Measurements from ENCODE around the gene HOXB8.
A peak's percentile ranks its signal among the peaks of the same experiment; 100 is the strongest.

Gene HOXB8

DNA sequence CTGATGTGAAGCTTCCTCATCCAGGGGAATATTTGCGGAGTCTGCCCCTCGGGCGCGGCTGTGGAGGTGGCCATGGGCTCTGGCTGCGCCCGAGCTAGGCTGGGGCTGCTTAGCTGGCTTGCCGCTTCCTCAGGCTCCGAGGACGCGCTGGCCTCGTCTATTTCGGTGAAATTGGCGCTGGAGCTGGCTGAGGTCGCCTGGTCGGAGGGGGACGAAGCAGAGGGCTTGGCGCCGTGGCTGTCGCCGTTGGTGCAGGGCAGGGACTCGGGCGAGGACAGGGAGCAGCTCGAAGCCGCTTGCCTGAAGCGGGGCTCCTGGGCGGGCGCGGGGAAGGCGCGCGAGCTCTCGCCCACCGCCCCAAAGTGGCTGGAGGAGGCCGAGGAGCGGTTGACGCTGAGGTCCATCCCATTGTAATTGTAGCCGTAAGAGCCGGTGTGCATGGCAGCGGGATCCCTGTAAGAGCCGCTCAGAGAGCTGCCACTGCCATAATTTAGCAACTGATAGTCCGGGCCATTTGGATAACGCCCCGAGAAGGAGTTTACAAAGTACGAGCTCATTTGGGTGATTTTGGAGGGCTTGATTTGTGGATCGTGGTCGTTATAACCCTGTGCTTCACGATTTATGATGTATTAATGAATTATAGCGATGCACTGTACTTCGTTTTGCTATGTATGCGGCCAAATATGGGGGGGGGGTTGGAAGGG is 21.8 kb downstream of the HOXB8 start, which contains the start of gene HOXB5:
TSS of gene HOXB5 (minus strand) at position 654 of the 704 bp plus-strand sequence. CDS start at position 557, 97 bp downstream.
- DNase-seq (no peak), ATAC-seq (no peak)
- Mint-ChIP-seq H3K9me3 (no peaks in the 10 kb centered on the region), H3K36me3 (ENCODE audit: low read depth) (no peaks in the 10 kb centered on the region), H3K4me1 (peaks cover 44% of the 10 kb centered on the region), H3K4me3 (peak within 1 kb of the TSS; percentile 75), H3K27me3 (peaks cover 84% of the 10 kb centered on the region), H3K27ac (no peak within 1 kb of the TSS)

DNA sequence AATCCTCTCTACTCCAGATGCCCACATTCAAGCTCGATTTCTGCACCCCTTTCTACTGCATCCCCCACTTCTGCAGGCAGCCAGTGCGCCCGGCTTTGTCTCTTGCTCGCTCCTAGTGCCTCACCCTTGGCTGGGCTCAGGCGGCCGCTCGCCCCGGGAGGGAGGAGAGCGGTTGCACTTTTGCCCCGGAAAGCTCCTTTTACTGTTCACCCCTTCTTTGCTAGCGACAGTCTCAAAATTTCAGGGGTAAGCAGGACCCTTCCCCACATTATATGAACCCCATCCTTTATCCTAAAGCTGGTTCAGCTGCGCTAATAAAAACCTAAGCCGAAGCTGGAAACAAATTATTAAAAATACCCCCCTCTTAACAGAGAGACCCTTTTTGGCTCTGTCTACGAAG is 22.5 kb downstream of the HOXB8 start:
- Mint-ChIP-seq H3K27ac (no peak overlapping the region), H3K9me3 (no peaks in the 10 kb centered on the region), H3K27me3 (peaks cover 85% of the 10 kb centered on the region), H3K36me3 (ENCODE audit: low read depth) (no peaks in the 10 kb centered on the region), H3K4me3 (peak overlapping the region; percentile 75), H3K4me1 (peaks cover 40% of the 10 kb centered on the region)
- peak; percentile 35 for DNase-seq
- ATAC-seq: no peak

DNA sequence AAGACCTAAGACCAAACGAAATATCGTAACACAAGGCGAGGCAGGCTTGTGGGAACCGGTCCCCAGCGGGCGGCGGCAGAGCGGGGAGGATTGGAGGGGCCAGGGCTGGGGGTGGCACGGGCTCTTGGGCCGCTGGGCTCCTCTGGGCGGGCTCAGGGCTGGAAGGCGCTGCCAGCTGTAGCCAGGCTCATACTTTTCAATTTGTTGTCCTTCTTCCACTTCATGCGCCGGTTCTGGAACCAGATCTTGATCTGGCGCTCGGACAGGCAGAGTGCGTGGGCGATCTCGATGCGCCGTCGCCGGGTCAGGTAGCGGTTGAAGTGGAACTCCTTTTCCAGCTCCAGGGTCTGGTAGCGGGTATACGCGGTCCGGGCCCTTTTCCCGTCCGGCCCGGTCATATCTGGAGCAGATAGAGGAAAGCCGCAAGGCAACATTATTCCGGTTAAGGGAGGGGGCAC is 23.0 kb downstream of the HOXB8 start:
- peaks cover 38% of the 10 kb centered on the region for H3K4me1 Mint-ChIP-seq
- ATAC-seq (no peak), DNase-seq (no peak)
- no peaks in the 10 kb centered on the region for H3K36me3 Mint-ChIP-seq (ENCODE audit: low read depth)
- H3K27me3 Mint-ChIP-seq: peaks cover 87% of the 10 kb centered on the region
- peak overlapping the region; percentile 75 for H3K4me3 Mint-ChIP-seq
- H3K9me3 Mint-ChIP-seq: no peaks in the 10 kb centered on the region
- no peak overlapping the region for H3K27ac Mint-ChIP-seq

DNA sequence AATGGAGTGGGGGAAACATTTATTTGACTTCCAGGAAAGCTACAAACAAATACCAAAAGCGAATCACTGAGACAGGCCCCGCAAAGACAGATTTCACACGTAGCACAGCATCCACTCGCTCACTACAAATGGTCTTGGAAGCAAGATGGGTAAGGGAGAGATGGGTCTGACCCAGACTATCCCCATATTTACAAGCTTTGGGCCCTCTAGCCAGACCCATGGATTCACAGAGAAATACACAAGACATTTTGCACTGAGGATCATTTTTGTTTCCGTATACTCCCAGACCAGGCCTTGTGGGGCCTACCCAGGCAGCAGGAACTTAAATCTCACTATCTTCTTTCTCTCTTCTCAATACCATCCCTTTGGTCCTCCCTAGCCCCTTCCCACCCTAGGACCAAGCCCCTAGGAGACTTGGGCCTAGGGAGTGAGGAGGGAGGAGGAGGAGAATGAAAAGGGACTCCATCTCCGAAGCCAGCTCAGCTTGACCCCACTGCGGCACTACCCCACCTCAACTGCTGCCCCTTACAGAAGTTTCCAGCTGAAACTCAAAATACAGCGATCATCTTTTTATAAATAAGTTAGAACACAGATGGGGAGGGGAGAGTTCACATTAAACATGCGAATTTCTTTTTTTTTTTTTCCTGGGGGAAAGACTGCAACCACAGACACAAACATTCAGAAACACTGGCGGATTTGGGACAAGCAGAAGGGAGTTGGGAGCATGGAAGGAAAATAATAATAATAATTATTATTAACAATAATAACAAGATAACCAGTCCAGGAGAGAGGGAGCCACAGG is 23.6 kb downstream of the HOXB8 start:
- Mint-ChIP-seq H3K27ac (no peak overlapping the region), H3K36me3 (ENCODE audit: low read depth) (no peaks in the 10 kb centered on the region), H3K9me3 (no peaks in the 10 kb centered on the region), H3K4me3 (peak overlapping the region; percentile 4), H3K4me1 (peaks cover 34% of the 10 kb centered on the region), H3K27me3 (peaks cover 87% of the 10 kb centered on the region)
- ATAC-seq: no peak
- DNase-seq: no peak

DNA sequence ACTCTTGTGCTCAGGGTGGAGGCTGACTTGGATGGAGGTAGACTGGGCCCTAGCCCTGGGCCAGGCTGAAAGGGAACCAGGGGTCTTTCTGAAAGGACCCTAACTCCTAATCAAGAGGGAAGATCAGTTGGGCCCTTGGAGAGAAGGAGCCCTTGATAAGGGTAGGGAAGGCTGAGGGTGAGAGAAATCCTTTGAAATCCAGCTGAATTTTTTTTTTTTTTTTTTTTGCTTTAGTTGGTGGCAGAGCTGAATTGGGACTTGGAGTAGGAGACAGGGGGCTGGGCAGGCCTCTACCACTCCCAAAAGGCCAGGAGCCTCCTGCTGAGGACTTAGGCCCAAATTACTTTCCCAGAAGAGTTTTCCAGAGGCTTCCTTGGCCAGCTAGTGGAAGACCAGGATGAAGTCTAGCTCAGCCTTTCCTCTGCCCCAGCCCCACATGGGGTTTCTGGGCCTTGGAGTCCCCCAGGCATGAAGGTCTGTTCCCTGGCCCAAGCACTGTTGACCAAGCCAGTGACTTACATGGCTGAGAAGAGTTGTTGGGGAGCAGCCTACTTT is 24.4 kb downstream of the HOXB8 start:
- Mint-ChIP-seq H3K27me3 (peaks cover 89% of the 10 kb centered on the region), H3K36me3 (ENCODE audit: low read depth) (no peaks in the 10 kb centered on the region), H3K4me1 (peaks cover 39% of the 10 kb centered on the region), H3K9me3 (no peaks in the 10 kb centered on the region), H3K4me3 (no peak overlapping the region), H3K27ac (no peak overlapping the region)
- DNase-seq: no peak
- ATAC-seq: no peak

DNA sequence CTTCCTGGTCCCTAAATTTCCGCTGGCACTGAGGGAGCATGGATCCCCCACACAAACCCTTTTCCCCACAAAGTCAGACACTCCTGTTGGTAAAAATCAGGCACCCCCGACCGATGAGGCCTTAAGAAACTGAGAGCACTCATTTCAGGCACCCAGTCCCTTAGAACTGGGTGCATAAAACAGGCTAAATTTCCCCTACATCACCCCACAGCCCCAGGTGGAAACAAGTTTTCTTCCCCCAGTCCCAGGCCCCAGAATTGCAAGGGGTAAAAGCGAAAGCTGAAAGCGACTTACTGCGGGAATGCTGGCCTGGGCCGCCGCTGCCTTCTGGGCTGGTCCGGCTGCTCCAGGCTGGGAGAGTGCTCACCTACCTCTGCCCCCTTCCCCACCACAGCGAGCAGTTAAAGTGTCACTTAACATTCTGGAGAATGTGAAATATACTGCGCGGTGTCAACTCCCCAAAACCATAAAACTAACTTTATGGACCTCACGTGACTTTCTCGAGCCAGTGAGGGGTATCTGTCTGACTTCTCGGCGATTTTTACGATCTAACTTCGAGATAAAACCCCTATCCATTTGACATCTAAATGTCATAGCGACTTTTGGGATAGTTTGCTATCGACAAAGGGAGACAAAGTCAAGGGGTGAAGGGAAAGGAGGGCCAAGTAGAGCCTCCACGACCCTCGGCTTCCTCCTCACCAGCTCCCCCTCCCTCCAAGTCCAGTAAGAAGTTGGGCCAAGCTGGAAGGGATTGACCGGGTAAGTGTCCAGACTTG is 25.1 kb downstream of the HOXB8 start, which contains the start of gene HOXB3:
TSS of gene HOXB3 (minus strand) at position 411 of the 776 bp plus-strand sequence. CDS start 37,767 bp downstream, outside the sequence.
- H3K36me3 Mint-ChIP-seq (ENCODE audit: low read depth): no peaks in the 10 kb centered on the region
- no peaks in the 10 kb centered on the region for H3K9me3 Mint-ChIP-seq
- no peak for ATAC-seq
- H3K27me3 Mint-ChIP-seq: peaks cover 89% of the 10 kb centered on the region
- H3K4me1 Mint-ChIP-seq: peaks cover 42% of the 10 kb centered on the region
- H3K4me3 Mint-ChIP-seq: peak within 1 kb of the TSS; percentile 39
- no peak within 1 kb of the TSS for H3K27ac Mint-ChIP-seq
- DNase-seq: no peak

DNA sequence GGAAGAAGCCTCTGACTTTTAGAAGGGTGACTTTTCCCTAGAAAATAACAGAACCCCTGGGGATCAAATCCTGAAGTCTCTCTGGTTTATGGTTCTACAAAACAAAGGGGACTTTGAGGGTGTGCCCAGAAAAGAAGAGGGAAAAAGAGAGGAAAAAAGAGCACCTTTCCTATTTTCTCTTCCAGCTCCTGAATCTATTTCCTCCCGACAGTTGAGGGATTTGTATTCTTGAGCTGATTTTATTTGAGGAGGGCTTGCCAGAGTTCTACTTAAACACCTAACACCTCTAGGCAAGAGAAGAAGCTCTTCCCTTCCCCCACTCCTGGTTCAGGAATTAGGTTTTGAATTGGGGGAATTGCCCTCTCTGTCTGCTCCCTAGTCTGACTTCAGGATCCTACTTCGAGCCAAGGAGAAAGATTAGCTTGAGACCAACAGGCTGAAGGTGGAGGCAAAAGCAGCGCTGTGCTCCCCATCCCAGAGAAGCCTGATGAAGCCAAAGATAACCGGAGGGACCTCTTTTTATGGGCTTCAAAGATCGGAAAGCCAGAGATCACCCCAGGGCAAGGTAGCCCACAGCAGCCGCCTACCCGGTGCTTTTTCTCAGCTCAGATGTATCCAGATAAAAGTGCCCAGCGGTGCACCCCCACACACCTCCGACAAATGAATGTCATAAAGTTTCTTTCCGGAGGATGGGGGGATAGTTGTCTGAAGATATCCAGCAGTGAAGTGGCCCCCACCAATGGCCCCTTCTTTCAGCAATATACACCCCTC is 25.8 kb downstream of the HOXB8 start:
- H3K27ac Mint-ChIP-seq: no peak overlapping the region
- ATAC-seq (no peak), DNase-seq (no peak)
- H3K4me3 Mint-ChIP-seq: peak overlapping the region; percentile 39
- H3K36me3 Mint-ChIP-seq (ENCODE audit: low read depth): no peaks in the 10 kb centered on the region
- peaks cover 44% of the 10 kb centered on the region for H3K4me1 Mint-ChIP-seq
- peaks cover 90% of the 10 kb centered on the region for H3K27me3 Mint-ChIP-seq
- H3K9me3 Mint-ChIP-seq: no peaks in the 10 kb centered on the region

DNA sequence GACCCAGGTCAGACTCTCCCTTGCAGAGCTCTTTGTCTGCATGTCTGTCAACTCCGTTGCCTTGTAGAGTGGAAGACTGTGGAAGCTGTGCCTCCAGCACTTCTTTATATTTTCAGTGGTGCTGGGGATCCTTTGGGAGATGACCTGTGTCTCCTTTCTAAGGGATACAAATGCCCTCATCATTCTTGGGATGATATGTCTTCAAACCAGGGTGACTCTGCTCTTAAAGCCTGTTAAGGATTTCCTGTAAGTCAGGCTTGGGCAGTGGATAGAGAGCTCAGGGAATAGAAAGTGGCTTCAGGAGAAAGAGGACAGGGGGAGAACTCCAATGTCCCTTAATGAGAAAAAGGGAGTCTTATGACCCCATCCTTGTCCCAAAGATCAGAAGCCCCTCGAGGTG is 26.6 kb downstream of the HOXB8 start:
- no peaks in the 10 kb centered on the region for H3K9me3 Mint-ChIP-seq
- no peak overlapping the region for H3K27ac Mint-ChIP-seq
- DNase-seq (no peak), ATAC-seq (no peak)
- H3K4me3 Mint-ChIP-seq: no peak overlapping the region
- H3K4me1 Mint-ChIP-seq: peaks cover 43% of the 10 kb centered on the region
- no peaks in the 10 kb centered on the region for H3K36me3 Mint-ChIP-seq (ENCODE audit: low read depth)
- peaks cover 93% of the 10 kb centered on the region for H3K27me3 Mint-ChIP-seq

DNA sequence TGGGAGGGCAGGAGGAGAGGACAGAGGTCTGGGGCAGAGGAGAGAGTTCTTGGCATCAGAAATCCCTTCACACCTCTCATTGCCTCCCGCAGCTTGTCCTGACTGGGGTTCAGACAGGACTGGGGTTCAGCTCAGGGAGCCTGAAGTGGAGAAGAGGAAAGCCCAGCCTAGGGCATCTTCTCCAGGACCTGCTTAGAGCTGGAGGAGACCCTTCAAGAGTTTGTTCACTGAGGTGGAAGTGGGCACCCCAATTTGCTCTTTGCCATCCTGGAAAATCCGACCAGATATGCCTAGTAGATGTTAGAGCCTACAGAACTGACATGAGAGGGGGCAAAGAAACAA is 27.0 kb downstream of the HOXB8 start:
- H3K36me3 Mint-ChIP-seq (ENCODE audit: low read depth): no peaks in the 10 kb centered on the region
- H3K27me3 Mint-ChIP-seq: peaks cover 95% of the 10 kb centered on the region

DNA sequence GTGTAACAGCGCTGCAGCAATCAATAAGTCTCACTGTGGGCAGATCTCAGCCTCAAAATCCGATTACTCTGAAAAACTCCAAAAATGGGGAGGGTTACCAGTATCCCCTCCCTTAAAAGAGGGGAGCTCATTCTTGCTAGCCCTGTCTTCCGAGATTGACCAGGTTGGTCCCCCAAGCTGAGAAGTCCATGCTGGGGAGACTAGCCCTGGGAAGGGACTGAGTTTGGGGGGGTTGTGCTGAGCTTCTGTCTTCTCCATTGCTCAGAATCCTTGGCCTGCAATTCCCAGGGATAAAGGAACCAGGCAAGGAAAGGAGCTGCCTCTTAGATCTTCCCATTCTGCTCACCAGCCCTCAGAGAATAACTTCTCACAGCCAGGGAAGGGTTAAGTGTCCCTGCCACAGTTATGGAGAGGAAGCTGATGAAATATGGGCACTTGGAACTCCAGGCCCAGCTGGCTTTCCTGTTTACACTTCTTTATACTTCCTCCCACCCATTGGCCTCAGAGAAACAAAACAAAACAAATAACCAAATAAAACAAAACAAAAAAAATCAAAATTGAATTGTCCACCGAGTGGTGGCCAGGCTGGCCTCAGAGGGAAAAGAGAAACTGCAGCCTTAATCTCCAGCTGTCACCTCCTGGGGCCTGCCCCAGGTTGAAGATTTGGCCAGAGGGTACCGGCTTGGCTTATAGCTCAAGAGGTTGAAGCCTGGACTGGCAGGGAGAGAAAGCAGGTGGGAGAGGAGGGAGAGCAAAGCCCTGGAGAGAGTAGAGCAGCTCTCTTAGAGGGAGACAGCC is 27.6 kb downstream of the HOXB8 start:
- no peak overlapping the region for H3K27ac Mint-ChIP-seq
- DNase-seq (no peak), ATAC-seq (no peak)
- H3K9me3 Mint-ChIP-seq: no peaks in the 10 kb centered on the region
- peak overlapping the region; percentile 12 for H3K4me3 Mint-ChIP-seq
- H3K4me1 Mint-ChIP-seq: peaks cover 38% of the 10 kb centered on the region
- H3K36me3 Mint-ChIP-seq (ENCODE audit: low read depth): no peaks in the 10 kb centered on the region
- peaks cover 96% of the 10 kb centered on the region for H3K27me3 Mint-ChIP-seq

More for the DNA sequence above, 27.0 kb downstream of the HOXB8 start:
- ATAC-seq (no peak), DNase-seq (no peak)
- no peaks in the 10 kb centered on the region for H3K9me3 Mint-ChIP-seq
- no peak overlapping the region for H3K27ac Mint-ChIP-seq
- no peak overlapping the region for H3K4me3 Mint-ChIP-seq
- peaks cover 41% of the 10 kb centered on the region for H3K4me1 Mint-ChIP-seq

DNA sequence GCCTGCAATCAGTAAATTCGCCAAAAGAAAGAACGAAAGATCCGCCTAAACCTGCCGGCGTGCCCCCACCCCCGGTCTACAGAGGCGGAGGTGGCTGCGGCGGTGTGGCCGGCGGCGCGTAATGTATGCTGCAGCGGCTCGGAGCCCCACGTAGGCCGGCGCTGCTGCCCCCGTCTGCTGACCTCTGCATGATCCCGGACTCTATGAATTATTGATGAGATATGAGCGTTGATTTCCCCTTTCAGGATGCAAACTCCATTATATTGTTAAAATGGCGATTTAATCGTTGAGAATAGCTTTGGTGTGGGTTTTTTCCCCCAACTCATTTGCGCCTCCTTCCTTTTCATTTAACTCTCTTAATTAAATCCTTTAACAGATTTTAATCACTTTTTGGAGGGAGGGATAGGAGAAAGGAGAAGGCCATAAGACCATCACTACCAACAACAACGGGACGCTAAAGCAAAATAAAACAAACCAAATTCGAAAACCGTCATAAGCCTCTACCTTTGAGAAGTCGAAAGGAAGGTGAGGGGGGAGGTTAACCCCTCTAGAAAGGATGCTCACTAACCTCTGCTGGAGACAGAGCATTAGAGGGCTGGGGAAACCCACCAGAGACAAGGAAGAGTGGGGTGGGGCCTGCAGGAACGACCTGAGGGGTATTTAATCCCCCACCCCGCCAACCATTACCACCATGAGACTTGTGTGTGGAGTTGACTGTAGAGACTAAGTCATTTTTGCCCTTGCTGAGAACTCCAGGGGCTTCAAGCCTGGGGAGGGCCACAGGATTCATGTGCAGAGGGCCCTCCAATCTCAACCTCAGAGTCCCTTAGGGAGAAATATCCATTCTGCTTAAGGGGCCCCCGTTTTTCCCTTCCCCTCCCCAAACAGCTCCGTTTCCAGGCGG is 28.5 kb downstream of the HOXB8 start:
- peak overlapping the region; percentile 86 for H3K4me3 Mint-ChIP-seq
- H3K9me3 Mint-ChIP-seq: no peaks in the 10 kb centered on the region
- peak overlapping the region; percentile 27 for H3K27ac Mint-ChIP-seq
- no peaks in the 10 kb centered on the region for H3K36me3 Mint-ChIP-seq (ENCODE audit: low read depth)
- DNase-seq: peak; percentile 55
- H3K4me1 Mint-ChIP-seq: peaks cover 39% of the 10 kb centered on the region
- H3K27me3 Mint-ChIP-seq: peaks cover 95% of the 10 kb centered on the region
- no peak for ATAC-seq

DNA sequence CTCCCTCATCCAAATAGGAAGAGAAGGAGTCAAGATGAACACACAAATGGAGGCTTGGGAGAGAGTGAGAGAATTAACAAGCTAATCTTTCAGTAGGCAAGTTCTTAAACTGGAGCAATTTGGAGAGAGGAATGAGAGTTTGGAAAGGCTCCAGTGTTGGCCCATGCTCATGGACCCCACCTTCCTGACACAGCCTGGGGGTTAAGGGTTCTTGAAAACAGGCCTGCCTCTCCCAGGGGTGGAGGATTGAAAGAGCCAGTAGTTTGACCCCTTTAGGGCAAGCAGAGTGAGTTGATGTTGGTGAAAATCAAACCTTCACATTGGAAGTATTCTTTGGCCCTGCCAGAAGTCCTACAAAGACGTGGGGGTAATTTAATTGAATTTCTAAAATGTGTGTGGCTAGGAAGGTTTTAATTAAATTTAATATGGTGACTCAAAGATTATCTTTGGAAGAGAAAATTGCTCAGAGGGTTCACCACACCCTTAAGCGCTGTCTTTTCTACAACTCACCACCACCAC is 30.8 kb downstream of the HOXB8 start:
- Mint-ChIP-seq H3K9me3 (no peaks in the 10 kb centered on the region), H3K36me3 (ENCODE audit: low read depth) (no peaks in the 10 kb centered on the region), H3K27ac (no peak overlapping the region), H3K4me1 (peaks cover 49% of the 10 kb centered on the region), H3K27me3 (peaks cover 94% of the 10 kb centered on the region), H3K4me3 (no peak overlapping the region)
- ATAC-seq (no peak), DNase-seq (no peak)

Data from activated naive CD8-positive, alpha-beta T cell treated with anti-CD3 and anti-CD28 coated beads, Interleukin-2, amount 50 U/mL, for 24 hours (primary cell).